GM12878 (cell line): ENCODE results near the gene IRF2BP1. TPM values are rescaled to one million over a fixed set of nuclear protein-coding genes. Genes with fewer than 3 reads are reported as not detected.

Experiments
- ATAC-seq: fragments of 200-7000 bp; cut with Tn5 transposase; 3 replicates; pipeline ENCODE4 v1.9.1; 2020; ENCODE audit warnings: mild to moderate bottlenecking, moderate library complexity
- BruUV-seq: library from RNA; stranded (reverse); fragments of 400-500 nt; replicated peaks from 2 replicates; lab custom pipeline; 2021; lab: Mats Ljungman, UMichigan
- CTCF ChIA-PET: fragments of 300-600 bp; sonication (Branson Sonifier 250); formaldehyde crosslinking; extraction: SDS; loops from one replicate; lab custom pipeline; 2021; ENCODE audit warnings: inconsistent platforms; lab: Yijun Ruan, JAX
- POLR2A ChIA-PET: fragments of 350-600 bp; formaldehyde crosslinking; extraction: SDS; loops from one replicate; lab custom pipeline; 2021; ENCODE audit warnings: inconsistent platforms; lab: Charles Lee
- RAD21 ChIA-PET: fragments of 300-600 bp; sonication (Branson Sonifier 250); formaldehyde crosslinking; loops from one replicate; lab custom pipeline; 2023; ENCODE audit warnings: antibody characterized with exemption; ENCODE audit not compliant: unreplicated experiment; lab: Charles Lee
- SMC1A ChIA-PET: fragments of 300-600 bp; sonication (Branson Sonifier 250); formaldehyde crosslinking; loops from one replicate; lab custom pipeline; 2023; ENCODE audit not compliant: unreplicated experiment, uncharacterized antibody; lab: Charles Lee
- DNase-seq: peaks from one replicate; pipeline ENCODE4 v3.0.0-alpha.2; 2011; ENCODE audit warnings: low read depth, low spot score
- FAIRE-seq: peaks from 3 replicates; lab custom pipeline; 2011; peaks lifted over from hg19 to GRCh38; lab: Jason Lieb, UNC
- H2AFZ ChIP-seq: 2 replicates; pipeline ENCODE4 v1.6.0; 2011; ENCODE audit warnings: low read depth, low read length, control low read depth; ENCODE audit not compliant: control insufficient read depth
- H3K27ac ChIP-seq: 2 replicates; pipeline ENCODE4 v1.5.1; 2011; ENCODE audit warnings: control low read depth; ENCODE audit not compliant: control insufficient read depth, insufficient read depth
- H3K27me3 ChIP-seq, 2 experiments: replicated peaks in 1 of 2; 2 replicates each; pipeline versions ENCODE4 v1.6.0 to v1.6.1; 2011; ENCODE audit warnings: low read length in 1 of 2; ENCODE audit not compliant: control insufficient read depth in 2 of 2, insufficient read depth in 2 of 2
- H3K36me3 ChIP-seq, 2 experiments: 2 replicates each; pipeline ENCODE4 v1.5.1; 2011; ENCODE audit warnings: low read length in 1 of 2; ENCODE audit not compliant: control insufficient read depth in 2 of 2, insufficient read depth in 2 of 2
- H3K4me1 ChIP-seq: 2 replicates; pipeline ENCODE4 v1.6.1; 2011; ENCODE audit warnings: mild to moderate bottlenecking, low read length, moderate library complexity, mixed read lengths; ENCODE audit not compliant: control insufficient read depth, insufficient read depth
- H3K4me2 ChIP-seq: 2 replicates; pipeline ENCODE4 v1.6.0; 2011; ENCODE audit warnings: control low read depth; ENCODE audit not compliant: control insufficient read depth, insufficient read depth
- H3K4me3 ChIP-seq: fragments of 200-600 bp; sonication (generic); 2 replicates; pipeline ENCODE4 v1.5.1; 2016
- H3K79me2 ChIP-seq: 2 replicates; pipeline ENCODE4 v1.6.0; 2011; ENCODE audit warnings: low read length; ENCODE audit not compliant: control insufficient read depth, insufficient read depth
- H3K9ac ChIP-seq: 2 replicates; pipeline ENCODE4 v1.8.0; 2011; ENCODE audit warnings: low read length, control low read depth, mixed read lengths; ENCODE audit not compliant: control insufficient read depth, insufficient read depth
- H3K9me3 ChIP-seq: replicated peaks from 3 replicates; pipeline ENCODE4 v1.5.1; 2011; ENCODE audit warnings: mild to moderate bottlenecking, low read length; ENCODE audit not compliant: control insufficient read depth, insufficient read depth
- H4K20me1 ChIP-seq: 2 replicates; pipeline ENCODE4 v1.6.0; 2011; ENCODE audit not compliant: control insufficient read depth, insufficient read depth
- BCL3 ChIP-seq: IDR thresholded peaks from 2 replicates; pipeline ENCODE4 v1.6.1; 2011; ENCODE audit warnings: borderline replicate concordance, low read depth, mild to moderate bottlenecking, moderate library complexity, low read length; ENCODE audit not compliant: insufficient read depth, poor library complexity, severe bottlenecking
- PKNOX1 ChIP-seq: fragments of 450-650 bp; IDR thresholded peaks from 2 replicates; pipeline ENCODE4 v1.6.1; 2016; ENCODE audit warnings: mild to moderate bottlenecking
- TCF3 ChIP-seq: IDR thresholded peaks from 2 replicates; pipeline ENCODE4 v1.6.1; 2012; ENCODE audit warnings: low read depth, mild to moderate bottlenecking, low read length, borderline replicate concordance; ENCODE audit not compliant: insufficient read depth
- ZSCAN29 ChIP-seq: fragments of 450-650 bp; IDR thresholded peaks from 2 replicates; pipeline ENCODE4 v1.6.1; 2017; ENCODE audit warnings: mild to moderate bottlenecking, moderate library complexity
- WGBS: methylation state at CpG from one replicate; pipeline ENCODE4 v1.1.6; 2016; ENCODE audit warnings: low lambda C conversion rate; ENCODE audit not compliant: insufficient replicate concordance, insufficient coverage; ENCODE audit errors: missing lambda C conversion rate; 5-methylcytosine and 5-hydroxymethylcytosine counted together
- in situ Hi-C: fragments of 300-500 bp; cut with MboI; formaldehyde crosslinking; loops from 9 replicates; pipeline ENCODE4 v1.14.3; 2018; ENCODE audit warnings: mixed read lengths
- intact Hi-C: fragments of 100-400 bp; cut with micrococcal nuclease; formaldehyde crosslinking; loops from one replicate; pipeline ENCODE4 v1.14.2; 2022; ENCODE audit not compliant: unreplicated experiment
- polyA plus RNA-seq, 11 experiments: library from polyadenylated mRNA; depleted of rRNA in 4 of 11; unstranded in 6 of 11; stranded (reverse) in 5 of 11; fragments of >200 nt; fragmentation: Nextera tagmentation in 4 of 11; fragmentation: Illumina TruSeq in 1 of 11; extraction: Ambion mirVana in 4 of 11; extraction: Trizol in 1 of 11; gene quantifications; 1 replicate in 1 of 11; 2 replicates in 10 of 11; pipeline versions ENCODE4 v1.2.1 to v1.2.3, GENCODE V29; 2011 to 2016; ENCODE audit warnings: inconsistent platforms in 2 of 11, missing spikeins in 2 of 11, low read depth in 1 of 11
- total RNA-seq, 4 experiments: library from RNA; depleted of rRNA in 3 of 4; stranded (reverse); fragments of >200 nt in 3 of 4; fragmentation: Illumina TruSeq in 1 of 4; extraction: Trizol in 1 of 4; gene quantifications; 2 replicates each; pipeline versions ENCODE4 v1.2.1 to v1.2.3, GENCODE V29; 2013 to 2021

The IRF2BP1 gene
- total and polyA plus RNA-seq, 10 of the 15 experiments (the other 5 are each of a cell fraction or from before 2014, with no cell fraction given): 0.31 to 24.4 (median 4.4) TPM

GRCh38 chr19:45878043-45878794 lies 7.7 kb downstream of the IRF2BP1 start:
- WGBS: 53% methylated on average over 11 of the region's 11 CpGs
- Histone ChIP-seq H3K9me3 (no peaks in the 10 kb centered on the region), H3K79me2 (no peaks in the 10 kb centered on the region; the same call in 1 of the 2 replicates), H3K27me3 (no peaks in the 10 kb centered on the region), H4K20me1 (no peaks in the 10 kb centered on the region), H3K4me2 (no peak overlapping the region), H2AFZ (no peak overlapping the region), H3K4me3 (no peak overlapping the region), H3K4me1 (peaks cover 28% of the 10 kb centered on the region), H3K27ac (no peak overlapping the region), H3K36me3 (no peaks in the 10 kb centered on the region), H3K9ac (no peak overlapping the region)
- POLR2A ChIA-PET: interaction anchor here (0.6 to 9.0 kb wide), 2 partner anchors 14 to 15 kb away, joined by 4 to 178 read pairs; partner anchors contain the start of genes FOXA3 and SYMPK
- CTCF ChIA-PET: no interaction called here
- RAD21 ChIA-PET: no interaction called here
- DNase-seq (no peak), FAIRE-seq (no peak), ATAC-seq (no peak)
- in situ Hi-C loops: no loop called here
- intact Hi-C loops: no loop called here
- BruUV-seq: no TSS peak
- SMC1A ChIA-PET: interaction anchor here (6.0 kb wide), 1 partner anchor 11 kb away, joined by 98 read pairs; the partner anchor contains the start of genes FOXA3 and SYMPK
- no peak for TF ChIP-seq ZSCAN29
- peak; percentile 51; the same call in 1 of the 2 replicates for TF ChIP-seq PKNOX1
- TF ChIP-seq BCL3: peak; percentile 88
- TF ChIP-seq TCF3: peak; percentile 37; the same call in 1 of the 2 replicates
